HG02610 (cell line): ENCODE measurements around the gene RAB26.
"Not testable (repeated sequence)": the region's sequence is repeated elsewhere in the genome, so short reads cannot be mapped to it uniquely, and the experiment has no call there.

ENCODE experiments used
- ATAC-seq: cut with Tn5 transposase; IDR thresholded peaks from one replicate; pipeline ENCODE4 v1.9.1; 2021; ENCODE audit warnings: mild to moderate bottlenecking, moderate library complexity; ENCODE audit not compliant: unreplicated experiment

Gene RAB26

DNA sequence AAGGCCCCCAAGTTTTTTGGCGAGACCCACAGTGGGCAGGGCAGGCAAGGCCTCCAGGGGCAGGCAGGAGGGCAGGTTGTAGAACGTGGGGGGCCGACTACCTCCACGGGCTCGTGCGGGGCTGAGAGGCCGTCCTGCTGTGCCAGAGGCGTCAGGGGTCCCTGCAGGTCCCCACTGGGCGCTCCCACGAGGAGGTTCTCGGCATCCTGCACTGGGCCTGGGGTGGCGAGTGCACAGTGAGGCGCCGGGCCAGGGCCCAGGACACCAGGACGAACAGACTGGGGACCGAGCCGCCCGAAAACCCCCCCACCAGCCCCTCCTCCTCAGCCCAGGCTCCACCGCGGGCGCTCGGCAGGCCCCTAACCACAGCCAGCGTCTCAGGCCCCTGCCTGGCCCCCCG is 32.0 kb upstream of the RAB26 start:
- ATAC-seq, result not testable (repeated sequence)

DNA sequence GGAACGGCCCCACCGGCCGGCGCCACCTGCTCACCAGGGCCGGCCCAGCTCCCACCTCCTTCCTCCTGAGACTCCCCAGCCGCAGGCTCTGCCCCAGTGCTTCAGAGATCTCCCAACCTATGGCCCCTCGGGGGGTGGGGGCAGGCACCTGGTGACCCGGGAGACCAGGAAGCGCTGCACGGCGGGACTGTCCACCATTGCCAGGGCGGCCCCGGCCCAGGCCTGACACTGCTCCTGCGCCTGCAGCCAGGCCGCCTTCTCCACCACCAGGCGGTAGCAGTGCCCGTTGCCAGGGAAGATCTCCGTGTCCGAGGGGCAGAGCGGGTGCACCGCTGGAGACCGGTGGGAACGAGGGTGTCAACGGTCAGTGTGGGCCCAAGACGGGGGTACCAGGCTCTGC is 31.1 kb upstream of the RAB26 start:
- ATAC-seq, result not testable (repeated sequence)

DNA sequence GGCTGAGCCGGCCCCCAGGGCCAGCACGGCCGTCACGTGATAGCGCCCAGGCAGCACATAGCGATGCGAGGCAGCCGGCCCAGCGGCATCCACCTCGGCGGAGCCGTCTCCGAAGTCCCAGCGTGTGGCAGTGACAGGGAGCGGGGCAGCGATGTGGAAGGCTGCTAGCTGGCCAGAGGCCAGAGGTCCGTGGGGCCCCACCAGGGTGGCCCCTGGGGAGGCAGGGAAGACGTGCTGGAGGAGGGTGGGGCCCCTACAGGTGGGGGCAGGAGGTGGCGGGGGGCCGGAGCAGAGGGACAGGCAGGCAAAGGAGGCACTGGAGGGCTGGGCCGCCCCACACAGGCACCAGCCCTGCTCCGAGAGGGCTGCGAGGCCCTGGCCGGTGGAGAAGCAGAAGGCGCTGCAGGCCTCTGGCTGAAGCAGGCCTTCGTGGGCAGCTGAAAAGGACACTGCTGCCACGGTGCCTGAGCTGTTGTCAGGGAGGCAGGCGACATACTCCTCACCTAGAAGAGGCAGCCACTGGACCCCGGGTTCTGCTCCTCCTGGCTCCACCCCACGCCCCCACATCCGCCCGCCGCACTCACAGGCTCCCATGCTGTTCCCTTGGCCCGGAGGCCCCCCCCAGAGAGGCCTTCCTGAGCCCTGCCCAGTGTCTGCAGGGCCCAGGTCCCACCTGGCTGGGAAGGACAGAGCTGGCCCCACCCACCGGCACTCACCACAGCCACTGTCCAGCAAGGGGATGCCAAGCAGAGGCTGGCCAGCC is 30.3 kb upstream of the RAB26 start:
- ATAC-seq, result not testable (repeated sequence)

DNA sequence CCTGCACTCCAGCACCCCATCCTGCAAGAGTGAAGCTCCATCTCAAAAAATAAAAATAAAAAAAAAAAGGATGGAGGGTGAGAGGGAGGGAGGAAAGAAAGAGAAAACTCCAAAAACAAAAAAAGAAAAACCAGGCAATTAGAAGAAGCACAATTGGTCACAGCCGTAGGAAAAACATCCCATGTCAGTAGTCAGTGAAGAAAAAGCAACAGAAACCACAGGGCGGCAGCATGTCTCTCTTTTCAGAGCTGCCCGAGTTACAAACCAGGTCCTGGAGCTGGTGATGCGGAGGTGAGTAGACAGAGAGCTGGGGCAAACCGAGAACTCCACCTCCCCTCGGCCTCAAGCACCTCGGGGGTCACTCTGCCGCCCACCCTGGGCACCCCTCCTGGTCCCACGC is 27.1 kb upstream of the RAB26 start:
- not testable (repeated sequence) for ATAC-seq

DNA sequence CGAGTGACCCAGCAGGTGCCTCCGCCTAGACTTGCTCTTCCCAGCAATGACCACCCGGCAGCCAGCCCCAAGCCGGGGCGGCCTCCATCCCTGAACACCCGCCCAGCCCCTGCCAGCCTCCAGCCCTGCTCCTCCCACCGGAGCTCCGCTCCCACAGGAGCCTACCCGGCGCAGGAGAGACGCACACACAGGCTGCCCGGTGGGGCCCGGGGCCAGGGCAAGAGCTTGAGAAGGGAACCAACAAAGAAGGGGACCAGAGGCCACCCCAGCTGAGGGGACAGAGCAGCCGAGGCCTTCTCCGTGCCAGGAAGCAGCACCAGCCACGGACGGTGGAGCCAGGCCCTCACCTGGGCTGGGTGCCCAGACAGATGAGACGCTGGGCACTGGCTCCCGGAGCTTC is 26.6 kb upstream of the RAB26 start:
- ATAC-seq, result no peak

DNA sequence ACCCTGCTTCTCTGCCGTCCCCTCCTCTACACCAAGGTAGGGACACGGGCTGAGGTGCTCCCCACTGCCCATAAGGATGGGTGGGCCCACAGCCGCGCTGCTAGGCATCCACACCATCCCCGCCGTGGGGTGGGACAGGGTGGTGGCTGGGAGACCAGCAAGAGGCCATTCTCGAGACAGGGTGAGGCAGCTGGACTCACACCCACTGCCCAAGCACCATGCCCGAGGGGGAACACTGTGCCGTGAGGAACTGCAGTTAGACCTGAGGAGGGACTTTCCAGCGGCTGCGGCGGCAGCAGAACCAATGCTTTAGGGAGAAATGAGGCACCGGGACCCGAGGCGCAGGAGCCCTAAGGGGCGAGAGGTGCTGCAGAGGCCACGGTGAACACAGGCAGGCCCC is 26.0 kb upstream of the RAB26 start:
- no peak for ATAC-seq

DNA sequence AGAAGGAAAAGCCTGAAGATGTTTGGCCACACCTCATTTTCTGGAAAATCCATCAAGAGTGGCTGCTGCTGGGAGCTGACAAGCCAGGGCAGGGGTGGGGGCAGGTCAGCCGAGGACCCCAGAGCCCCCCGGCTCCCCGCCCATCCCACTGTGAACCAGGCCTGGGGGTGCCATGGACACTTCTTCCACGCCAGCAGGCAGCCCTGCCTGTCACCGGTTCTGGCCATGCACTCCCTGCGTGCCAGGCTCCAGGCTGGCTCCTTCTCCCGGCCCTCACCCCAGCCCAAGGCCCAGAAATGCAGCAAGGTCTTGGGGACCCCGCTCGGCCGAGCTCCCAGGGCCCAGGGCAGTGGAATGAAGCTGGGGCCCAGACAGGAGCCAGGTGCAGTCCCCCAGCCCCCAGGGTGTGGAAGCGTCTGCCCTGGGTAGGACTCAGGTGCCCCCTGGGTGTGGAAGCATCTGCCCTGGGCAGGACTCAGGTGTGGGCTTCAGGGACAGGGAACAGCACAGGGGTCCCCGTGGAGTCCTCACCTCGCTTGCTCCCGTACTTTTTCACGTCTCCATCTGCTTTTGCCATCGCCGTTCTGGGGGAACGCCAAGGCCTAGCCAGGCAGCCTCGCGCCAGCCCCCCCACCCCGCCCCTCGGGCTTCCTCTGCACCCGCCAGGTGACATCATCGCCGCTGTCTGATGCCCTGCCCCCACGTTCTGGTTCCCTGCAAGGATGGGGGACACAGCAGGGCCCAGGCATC is 25.3 kb upstream of the RAB26 start:
- ATAC-seq, result not testable (repeated sequence)

DNA sequence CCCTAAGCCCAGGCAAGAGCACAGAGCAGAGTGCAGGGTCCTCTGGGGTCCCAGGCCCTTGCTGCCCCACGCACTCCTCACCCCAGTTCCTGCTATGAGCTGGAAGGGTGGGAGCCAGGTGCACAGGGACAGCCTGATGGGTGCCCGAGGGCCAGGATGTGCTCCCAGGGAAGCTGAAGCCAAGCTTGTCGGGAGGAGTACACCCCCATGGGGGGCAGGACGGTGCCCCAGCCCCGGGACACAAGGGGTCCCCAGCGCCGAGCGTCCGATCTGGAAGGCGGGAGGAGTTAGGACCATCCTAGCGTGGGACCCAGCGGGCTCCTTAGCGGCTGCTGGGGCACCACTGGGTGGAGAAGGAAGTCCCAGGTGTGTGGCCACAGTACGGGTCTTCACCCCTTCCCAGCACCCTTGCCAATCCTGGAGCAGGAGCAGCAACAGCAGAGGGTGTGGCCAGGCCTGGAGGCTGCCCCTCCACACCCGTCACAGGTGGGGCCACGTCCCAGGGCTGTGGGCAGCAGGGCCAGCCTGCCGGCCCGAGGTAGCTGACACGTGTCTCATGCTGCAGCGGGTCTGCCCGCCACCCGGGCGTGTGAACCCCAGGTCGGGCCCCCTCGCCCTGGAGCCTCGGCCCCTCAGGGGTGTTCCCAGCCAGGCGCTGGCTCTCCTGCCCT is 24.6 kb upstream of the RAB26 start:
- not testable (repeated sequence) for ATAC-seq

DNA sequence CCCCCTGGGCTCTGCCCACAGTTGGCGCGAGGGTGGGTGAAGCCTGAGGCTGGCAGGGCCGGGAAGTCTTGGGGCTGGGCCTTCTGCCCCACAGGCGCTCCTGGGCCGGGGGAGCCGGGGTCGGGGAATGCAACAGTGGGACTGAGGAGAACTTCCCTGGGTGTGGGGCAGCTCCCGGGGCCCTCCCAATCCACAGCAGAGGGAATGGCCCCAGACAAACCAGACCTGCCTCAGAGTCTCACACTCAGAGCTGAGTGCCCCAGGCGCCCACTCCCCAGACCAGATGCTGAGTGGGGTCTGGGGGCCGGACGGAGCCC is 24.1 kb upstream of the RAB26 start:
- ATAC-seq, result not testable (repeated sequence)

DNA sequence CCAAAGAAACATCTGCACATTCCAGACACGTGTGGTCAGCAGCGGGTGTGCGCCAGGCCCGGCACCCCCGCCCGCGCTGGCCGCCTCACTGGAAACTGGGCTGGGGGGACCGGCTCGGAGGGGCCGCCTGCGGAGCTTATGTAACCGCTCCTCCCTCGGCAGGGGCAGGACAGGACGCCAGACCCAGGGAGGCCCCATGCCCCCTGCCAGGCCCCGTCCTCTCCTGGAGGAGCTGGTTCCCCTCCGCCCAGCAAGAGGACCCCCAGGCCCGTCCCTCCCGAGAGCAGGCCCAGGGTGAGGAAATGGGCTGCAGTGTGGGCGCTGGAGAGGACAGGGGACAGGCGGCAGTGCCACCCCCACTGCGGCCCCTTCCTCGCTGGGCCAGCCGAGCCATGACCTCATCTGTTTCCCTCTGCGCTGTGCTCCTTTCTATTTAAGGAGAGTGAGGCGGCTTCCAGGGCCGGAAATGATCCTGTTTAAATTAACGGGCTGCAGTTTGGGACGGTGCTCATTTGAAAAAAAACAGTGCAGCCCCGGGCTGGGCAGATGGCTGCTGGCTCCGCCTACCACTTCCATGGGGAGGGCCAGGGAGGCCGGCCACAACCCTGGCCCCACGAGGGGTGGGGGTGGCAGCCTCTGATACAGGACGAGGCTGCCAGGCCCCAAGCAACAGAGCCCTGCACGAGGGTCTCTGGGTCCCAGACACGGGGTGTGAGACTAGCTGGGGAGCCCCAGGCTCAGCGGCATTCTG is 23.6 kb upstream of the RAB26 start:
- ATAC-seq, result not testable (repeated sequence)

DNA sequence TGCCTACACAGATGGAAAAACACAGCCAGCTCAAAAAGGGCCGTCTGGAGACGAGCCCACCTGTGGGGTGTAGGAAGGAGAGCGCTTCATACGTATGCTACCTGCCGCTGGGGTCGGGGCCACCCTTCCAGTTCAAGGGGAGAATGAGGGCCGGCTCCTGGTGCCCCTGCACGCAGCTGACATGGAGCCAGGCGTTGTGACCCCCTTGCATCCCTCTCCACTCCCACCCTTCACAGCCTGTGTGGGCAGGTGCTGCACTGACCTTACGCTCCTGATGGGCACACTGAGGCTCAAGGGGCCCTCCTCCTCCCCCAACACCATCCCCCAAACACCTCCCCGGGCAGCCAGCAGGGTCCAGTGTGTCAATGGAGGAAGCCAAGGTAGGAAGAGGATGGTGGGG is 22.8 kb upstream of the RAB26 start:
- not testable (repeated sequence) for ATAC-seq

DNA sequence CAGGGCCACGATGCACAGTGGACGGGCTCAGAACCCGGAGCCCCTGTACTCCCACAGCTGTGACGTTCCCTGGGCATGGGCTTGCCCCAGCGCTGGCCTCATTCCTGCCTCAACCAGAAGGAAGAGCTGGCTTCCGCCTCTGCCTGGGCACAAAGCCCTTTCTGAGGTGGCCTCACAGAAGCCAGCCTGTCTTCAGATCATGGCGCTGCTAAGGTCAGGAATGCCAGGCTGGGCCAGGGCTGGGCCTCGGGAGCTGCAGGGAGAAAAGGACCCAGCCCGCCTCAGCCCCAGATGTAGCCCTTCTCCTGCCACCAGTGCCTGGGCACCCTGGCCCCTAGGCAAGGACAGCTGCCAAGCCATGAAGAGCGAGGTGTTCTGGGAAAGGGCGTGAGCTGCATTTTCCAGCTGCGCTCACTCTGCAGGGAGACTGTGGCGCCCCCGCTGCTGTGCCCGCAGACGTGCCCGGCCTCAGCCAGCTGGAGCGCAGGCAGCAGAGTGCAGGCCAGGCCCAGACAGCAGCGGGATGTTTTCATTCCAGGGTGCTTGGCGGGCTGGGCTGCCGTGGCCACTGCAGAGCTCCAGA is 22.2 kb upstream of the RAB26 start:
- ATAC-seq, result not testable (repeated sequence)

DNA sequence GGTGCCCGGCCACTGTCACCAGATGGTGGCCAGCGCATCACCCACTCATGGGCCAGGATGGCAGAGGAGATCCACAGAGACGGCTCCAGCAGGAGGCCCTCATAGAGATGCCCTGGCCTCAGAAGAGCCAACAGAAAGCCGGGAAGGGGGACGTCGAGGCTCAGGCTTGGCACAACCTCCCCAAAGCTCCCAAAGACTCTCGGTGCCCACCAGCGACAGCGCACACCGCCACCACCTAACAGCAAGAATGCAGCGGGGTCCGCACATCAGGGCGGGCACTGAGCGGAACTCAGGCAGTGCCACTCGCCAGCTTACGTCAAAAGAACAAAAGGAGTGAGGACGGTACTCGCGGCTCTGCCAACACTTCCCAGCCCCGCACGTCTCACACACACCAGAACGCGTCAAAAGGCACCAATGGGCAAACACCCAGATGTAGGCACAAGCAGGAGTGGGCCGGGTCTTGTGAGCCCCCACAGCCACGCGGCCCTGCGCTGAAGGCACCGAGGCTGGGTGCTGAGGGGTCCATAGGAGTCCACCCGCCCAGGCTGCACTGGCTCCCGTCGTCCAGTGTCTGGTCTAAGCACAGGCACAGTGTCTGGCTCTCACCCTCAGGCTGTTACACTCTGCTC is 21.4 kb upstream of the RAB26 start:
- ATAC-seq, result not testable (repeated sequence)

DNA sequence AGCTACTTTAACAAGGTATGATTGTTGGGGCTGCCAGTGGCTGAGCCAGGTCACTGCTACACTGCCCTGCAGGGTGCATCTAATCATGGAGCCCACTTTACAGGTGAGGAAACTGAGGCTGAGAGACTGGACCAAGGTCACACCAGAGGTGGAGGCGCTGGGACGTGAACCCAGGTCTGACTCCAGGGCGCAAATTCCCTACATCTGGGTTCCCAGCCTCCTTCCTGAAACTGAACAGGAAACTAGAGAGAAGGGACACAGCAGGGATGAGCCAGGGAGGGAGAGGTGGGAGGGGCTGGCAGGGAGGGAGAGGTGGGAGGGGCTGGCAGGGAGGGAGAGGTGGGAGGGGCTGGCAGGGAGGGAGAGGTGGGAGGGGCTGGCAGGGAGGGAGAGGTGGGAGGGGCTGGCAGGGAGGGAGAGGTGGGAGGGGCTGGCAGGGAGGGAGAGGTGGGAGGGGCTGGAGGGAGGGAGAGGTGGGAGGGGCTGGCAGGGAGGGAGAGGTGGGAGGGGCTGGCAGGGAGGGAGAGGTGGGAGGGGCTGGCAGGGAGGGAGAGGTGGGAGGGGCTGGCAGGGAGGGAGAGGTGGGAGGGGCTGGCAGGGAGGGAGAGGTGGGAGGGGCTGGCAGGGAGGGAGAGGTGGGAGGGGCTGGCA is 20.7 kb upstream of the RAB26 start:
- ATAC-seq, result not testable (repeated sequence)

DNA sequence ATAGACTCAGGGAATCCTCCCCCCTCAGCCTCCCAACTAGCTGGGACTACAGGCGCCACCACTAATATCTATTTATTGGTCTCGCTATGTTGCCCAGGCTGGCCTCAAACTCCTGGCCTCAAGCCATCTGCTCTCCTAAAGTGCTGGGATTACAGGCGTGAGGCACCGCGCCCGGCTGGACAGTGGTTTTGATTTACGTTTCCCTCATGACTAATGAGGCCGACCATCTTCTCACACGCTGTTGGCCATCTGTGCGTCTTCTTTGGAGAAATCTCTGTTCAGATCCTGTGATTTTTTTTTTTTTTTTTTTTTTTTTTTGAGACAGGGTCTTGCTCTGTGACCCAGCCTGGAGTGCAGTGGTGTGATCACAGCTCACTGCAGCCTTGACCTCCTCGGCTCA is 19.2 kb upstream of the RAB26 start:
- not testable (repeated sequence) for ATAC-seq

DNA sequence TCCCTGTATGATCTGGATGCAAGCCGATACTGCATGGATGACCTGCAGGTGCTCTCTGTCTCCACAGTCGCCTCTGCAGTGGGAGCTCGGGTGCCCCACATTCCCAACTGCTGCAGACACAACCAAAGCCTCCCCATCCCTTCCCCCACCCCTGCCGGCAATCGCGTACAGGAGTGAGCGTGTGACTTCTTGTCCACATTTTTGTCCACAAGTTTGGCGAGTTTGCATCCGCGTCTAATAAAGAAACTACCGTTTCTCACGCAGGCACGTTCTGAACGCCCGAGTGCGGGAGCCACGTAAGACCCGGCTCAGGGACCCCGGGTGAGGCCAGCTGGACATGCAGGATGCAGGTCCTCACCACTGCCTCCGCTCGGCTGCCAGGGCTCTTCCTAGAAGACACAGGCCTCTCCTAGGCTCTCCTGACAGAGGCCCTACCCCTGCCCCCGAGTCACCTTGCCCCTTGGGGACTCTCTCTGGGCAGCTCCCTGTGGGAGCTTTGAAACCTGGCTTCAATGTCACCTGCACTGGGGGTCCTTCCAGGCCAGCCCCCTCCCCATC is 18.5 kb upstream of the RAB26 start:
- ATAC-seq, result not testable (repeated sequence)

DNA sequence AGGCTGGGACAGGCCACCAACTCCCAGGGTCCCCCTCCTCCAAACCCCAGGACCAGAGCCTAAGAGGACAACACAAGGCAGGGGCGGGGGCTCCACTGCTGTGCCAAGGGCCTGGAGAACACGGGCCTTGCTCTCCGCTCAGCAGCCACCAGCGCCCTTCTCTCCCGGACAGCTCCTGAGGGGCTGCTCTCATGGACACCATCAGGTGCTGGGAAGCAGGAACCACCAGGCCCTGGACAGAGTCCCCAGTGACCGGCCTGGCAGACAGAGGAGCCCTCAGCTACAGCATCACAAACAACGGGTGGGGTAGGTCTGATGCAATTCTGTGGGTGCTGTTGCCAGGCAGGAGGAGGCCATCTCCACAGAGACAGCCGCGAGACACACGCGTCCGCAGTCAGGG is 14.6 kb upstream of the RAB26 start:
- not testable (repeated sequence) for ATAC-seq

DNA sequence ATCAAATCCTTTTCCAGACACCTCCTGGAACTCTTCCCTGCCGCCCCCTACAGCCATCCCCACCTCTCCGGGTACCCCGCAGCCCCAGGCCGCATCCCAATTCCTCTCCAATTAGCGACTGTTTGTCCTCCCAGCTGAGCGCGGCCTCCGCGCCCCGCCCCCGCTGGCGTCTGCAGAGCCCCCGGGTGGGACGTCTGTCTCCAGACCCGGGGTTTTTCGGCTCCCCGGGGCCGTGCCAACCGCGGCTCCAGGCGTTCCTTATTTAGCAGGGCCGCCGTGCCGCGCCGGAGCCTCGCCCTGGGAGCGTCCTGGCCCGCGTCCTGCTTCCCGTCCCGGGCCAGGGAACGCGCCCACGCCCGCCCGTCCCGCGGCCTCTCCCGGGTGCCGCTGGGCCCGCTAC is 13.4 kb upstream of the RAB26 start:
- ATAC-seq, result not testable (repeated sequence)

DNA sequence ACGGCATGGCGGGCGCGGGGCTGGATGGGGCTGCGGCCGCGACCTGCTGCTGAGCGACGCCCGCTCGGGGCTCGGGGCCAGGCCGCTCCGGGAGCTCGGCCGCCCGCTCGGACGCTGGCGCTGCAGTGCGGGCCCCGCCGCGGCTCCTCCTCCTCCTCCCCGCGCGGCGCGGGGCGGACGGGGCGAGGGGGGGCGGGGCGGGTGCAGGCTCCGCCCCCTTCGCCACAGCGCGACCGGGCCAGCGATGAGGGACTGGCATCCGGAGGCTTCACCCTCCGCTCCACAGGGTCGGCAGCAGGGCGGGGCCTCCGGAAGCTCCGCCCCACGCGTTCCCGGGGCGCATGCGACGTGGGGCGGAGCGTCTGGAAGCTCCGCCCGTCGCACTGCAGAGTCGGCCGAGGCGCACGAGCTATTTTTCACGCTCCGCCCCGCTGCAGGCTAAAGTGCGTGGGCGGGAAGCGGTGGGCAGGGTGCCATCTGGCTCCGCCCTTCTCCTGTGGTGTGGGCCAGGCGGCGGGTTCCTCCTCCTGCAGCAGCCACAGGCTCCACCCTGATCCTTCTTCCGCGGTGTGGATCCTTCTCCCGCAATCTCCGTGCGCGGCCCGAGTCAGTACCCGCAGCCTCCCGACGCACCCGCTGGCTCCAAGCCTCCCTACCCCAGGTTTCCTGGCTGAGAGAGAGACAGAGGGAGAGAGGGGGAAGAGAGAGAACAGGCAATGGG is 12.5 kb upstream of the RAB26 start, which contains the start of gene PKD1:
TSS of gene PKD1 (minus strand) at position 129 of the 721 bp plus-strand sequence. CDS start 209 bp downstream, outside the sequence.
- ATAC-seq, result not testable (repeated sequence)
